ENCODE results near the gene DGKI. TPM values are rescaled to one million over a fixed set of nuclear protein-coding genes. Genes with fewer than 3 reads are reported as not detected.

Gene DGKI
- total and polyA plus RNA-seq, 9 of the 15 experiments (the other 6 are each of a cell fraction or from before 2014, with no cell fraction given), result 0.11 to 0.54 (median 0.15) TPM; not detected in 5

DNA sequence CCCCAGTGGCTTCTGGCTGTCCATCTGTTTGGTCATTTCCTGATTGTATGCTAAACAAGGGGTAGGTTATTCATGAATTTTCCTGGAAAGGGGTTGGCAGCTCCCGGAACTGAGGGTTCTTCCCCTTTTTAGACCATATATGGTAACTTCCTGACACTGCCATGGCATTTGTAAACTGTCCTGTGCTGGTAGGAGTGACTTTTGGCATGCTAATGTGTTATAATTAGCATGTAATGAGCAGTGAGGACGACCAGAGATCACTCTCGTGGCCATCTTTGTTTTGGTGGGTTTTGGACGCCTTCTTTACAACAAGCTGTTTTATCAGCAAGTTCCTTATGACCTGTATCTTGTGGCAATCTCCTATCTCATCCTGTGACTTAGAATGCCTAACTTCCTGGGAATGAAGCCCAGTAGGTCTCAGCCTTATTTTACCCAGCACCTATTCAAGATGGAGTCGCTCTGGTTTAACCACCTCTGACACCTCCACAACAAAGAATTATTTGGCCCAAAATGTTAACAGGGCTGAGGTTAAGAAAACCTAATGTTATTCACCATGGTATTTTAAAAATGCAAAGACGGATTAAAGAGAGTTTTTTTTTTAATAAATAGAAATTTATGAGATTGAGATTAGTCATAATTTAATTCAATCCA is 500.9 kb downstream of the DGKI start (continued):
- peak; percentile 60; the same call in 1 of the 2 replicates for TF ChIP-seq GMEB1 (CRISPR knock-in tag; IDR thresholded peaks at IDR 0.05)
- peak; percentile 94 for TF ChIP-seq ZNF444 (CRISPR knock-in tag; IDR thresholded peaks at IDR 0.05)
- TF ChIP-seq ZNF23 (CRISPR knock-in tag; IDR thresholded peaks at IDR 0.05), result peak; percentile 79; the same call in 1 of the 2 replicates
- TF ChIP-seq KLF6 (CRISPR knock-in tag; IDR thresholded peaks at IDR 0.05; ENCODE audit: borderline replicate concordance), result peak; percentile 98

GRCh38 chr7:137343281-137343841 is 503.4 kb downstream of the DGKI start, which contains the start of gene PTN:
Gene PTN, minus strand, starts transcription at chr7:137343733. Its CDS starts 88,760 bp downstream, at chr7:137254973.
- Histone ChIP-seq H3K79me2 (ENCODE audit: control insufficient read depth, insufficient read depth, low read length) (no peaks in the 10 kb centered on the region), H3K9ac (ENCODE audit: insufficient read depth in 1 of 2, low read depth in 2 of 2, low read length in 2 of 2) (no peak within 1 kb of the TSS), H3K36me3 (ENCODE audit: control insufficient read depth, insufficient read depth, low read length) (no peaks in the 10 kb centered on the region), H3K4me3 (no peak within 1 kb of the TSS), H3K4me2 (ENCODE audit: insufficient read depth, low read length) (no peak within 1 kb of the TSS), H3K9me3 (replicated peaks; ENCODE audit: control insufficient read depth, insufficient read depth, low read depth, low read length) (0 out of 2 replicates have a peak, but pooled peaks cover 2% of the 10 kb centered on the region), H4K20me1 (replicated peaks; ENCODE audit: control insufficient read depth, insufficient read depth, low read length) (no peaks in the 10 kb centered on the region), H3K27ac (ENCODE audit: extremely low read depth, low read depth, low read length) (no peak within 1 kb of the TSS), H3K27me3 (ENCODE audit: control insufficient read depth in 2 of 2, insufficient read depth in 2 of 2, low read length in 2 of 2) (no peaks in the 10 kb centered on the region), H3K9me1 (ENCODE audit: control insufficient read depth, insufficient read depth, low read length) (no peaks in the 10 kb centered on the region), H3K4me1 (replicated peaks in 1 of 2; ENCODE audit: control insufficient read depth in 2 of 2, insufficient read depth in 2 of 2, low read length in 2 of 2) (no peaks in the 10 kb centered on the region), H2AFZ (ENCODE audit: low read depth, low read length) (no peak within 1 kb of the TSS)
- BruUV-seq (replicated peaks), result no TSS peak
- in situ Hi-C loops (cut with MboI) (no loop called here), intact Hi-C loops (cut with micrococcal nuclease) (no loop called here)
- POLR2A ChIA-PET, result interaction anchor here (0.8 kb wide), 1 partner anchor 133 kb away, joined by 4 read pairs; no protein-coding TSS in a partner anchor
- TF ChIP-seq RUNX1 (IDR thresholded peaks at IDR 0.05; ENCODE audit: low read depth), result no peak
- TF ChIP-seq RFX5 (IDR thresholded peaks at IDR 0.05; ENCODE audit: low read depth, low read length), result no peak
- no peak for TF ChIP-seq HOMEZ (CRISPR knock-in tag; IDR thresholded peaks at IDR 0.05)
- no peak for TF ChIP-seq ZNF143 (CRISPR knock-in tag; IDR thresholded peaks at IDR 0.05)
- TF ChIP-seq POLR3A (IDR thresholded peaks at IDR 0.05; ENCODE audit: borderline replicate concordance, extremely low read depth, insufficient read depth, insufficient read length), result no peak
- TF ChIP-seq EP300 (IDR thresholded peaks at IDR 0.05; ENCODE audit: low read length), result no peak
- 0 out of 2 replicates have a peak, but pooled peaks have one; percentile 17 for TF ChIP-seq ERF (CRISPR knock-in tag; IDR thresholded peaks at IDR 0.05)
- DNase-seq (ENCODE audit: extremely low read depth in 1 of 4, low spot score in 3 of 4) (no peak), ATAC-seq (no peak), FAIRE-seq (no peak)
- CTCF ChIA-PET (ENCODE audit: low intra/inter-chr PET ratio), result no interaction called here
- WGBS (ENCODE audit: insufficient coverage, low coverage, missing lambda C conversion rate), result under 1% methylated on average over 23 of the region's 23 CpGs
